Measurements from ENCODE around the gene SLC29A3.

Gene SLC29A3

GRCh38 chr10:71323407-71323806 lies 4.3 kb downstream of the SLC29A3 start:
- no peak for TF ChIP-seq SIN3A (IDR thresholded peaks at IDR 0.05; ENCODE audit: borderline replicate concordance, insufficient read depth, low read length)
- TF ChIP-seq FOXP2 (optimal IDR thresholded peaks at IDR 0.05; ENCODE audit: borderline replicate concordance, extremely low read depth, extremely low read length, insufficient read depth), result no peak
- TF ChIP-seq REST (IDR thresholded peaks at IDR 0.05; ENCODE audit: insufficient read depth in 1 of 2, low read depth in 2 of 2, low read length in 2 of 2), result no peak
- TF ChIP-seq POLR2AphosphoS5 (IDR thresholded peaks at IDR 0.05; ENCODE audit: low read depth, low read length), result no peak
- no peak for TF ChIP-seq TAF1 (IDR thresholded peaks at IDR 0.05; ENCODE audit: borderline replicate concordance, insufficient read depth, low read length)

- TF ChIP-seq REST (IDR thresholded peaks at IDR 0.05; ENCODE audit: insufficient read depth in 1 of 2, low read depth in 2 of 2, low read length in 2 of 2) (no peak), POLR2AphosphoS5 (IDR thresholded peaks at IDR 0.05; ENCODE audit: low read depth, low read length) (no peak), FOXP2 (optimal IDR thresholded peaks at IDR 0.05; ENCODE audit: borderline replicate concordance, extremely low read depth, extremely low read length, insufficient read depth) (no peak), SIN3A (IDR thresholded peaks at IDR 0.05; ENCODE audit: borderline replicate concordance, insufficient read depth, low read length) (no peak), TAF1 (IDR thresholded peaks at IDR 0.05; ENCODE audit: borderline replicate concordance, insufficient read depth, low read length) (no peak)
These were observed 5.7 kb downstream of the SLC29A3 start for GRCh38 chr10:71324743-71325142.

GRCh38 chr10:71325267-71325666 lies 6.2 kb downstream of the SLC29A3 start:
- TF ChIP-seq POLR2AphosphoS5 (IDR thresholded peaks at IDR 0.05; ENCODE audit: low read depth, low read length), result no peak
- no peak for TF ChIP-seq FOXP2 (optimal IDR thresholded peaks at IDR 0.05; ENCODE audit: borderline replicate concordance, extremely low read depth, extremely low read length, insufficient read depth)
- TF ChIP-seq TAF1 (IDR thresholded peaks at IDR 0.05; ENCODE audit: borderline replicate concordance, insufficient read depth, low read length), result no peak
- no peak for TF ChIP-seq SIN3A (IDR thresholded peaks at IDR 0.05; ENCODE audit: borderline replicate concordance, insufficient read depth, low read length)

GRCh38 chr10:71326464-71326881 lies 7.4 kb downstream of the SLC29A3 start:
- TF ChIP-seq POLR2AphosphoS5 (IDR thresholded peaks at IDR 0.05; ENCODE audit: low read depth, low read length) (no peak), REST (IDR thresholded peaks at IDR 0.05; ENCODE audit: insufficient read depth in 1 of 2, low read depth in 2 of 2, low read length in 2 of 2) (no peak)

- TF ChIP-seq REST (IDR thresholded peaks at IDR 0.05; ENCODE audit: insufficient read depth in 1 of 2, low read depth in 2 of 2, low read length in 2 of 2) (no peak), TAF1 (IDR thresholded peaks at IDR 0.05; ENCODE audit: borderline replicate concordance, insufficient read depth, low read length) (no peak), SIN3A (IDR thresholded peaks at IDR 0.05; ENCODE audit: borderline replicate concordance, insufficient read depth, low read length) (no peak), POLR2AphosphoS5 (IDR thresholded peaks at IDR 0.05; ENCODE audit: low read depth, low read length) (no peak), FOXP2 (optimal IDR thresholded peaks at IDR 0.05; ENCODE audit: borderline replicate concordance, extremely low read depth, extremely low read length, insufficient read depth) (no peak)
These were observed 11.8 kb downstream of the SLC29A3 start for GRCh38 chr10:71330789-71331404.

Data from PFSK-1 (cell line).